Thyroid gland (tissue), 4 donors: Measurements from ENCODE around the gene DDIT3. TPM values are rescaled to one million over a fixed set of nuclear protein-coding genes. Genes with fewer than 3 reads are reported as not detected.

Experiments used
- DNase-seq, 2 donors: peaks; one replicate each; pipeline ENCODE4 v3.0.0-alpha.2; 2019
- H3K27ac ChIP-seq, 3 donors: fragments of 200-600 bp; sonication (generic); 1 replicate in 2 of 3; 2 replicates in 1 of 3; pipeline ENCODE4 v1.5.1; 2016 to 2019; ENCODE audit warnings: mild to moderate bottlenecking in 1 of 3, moderate library complexity in 1 of 3
- H3K27me3 ChIP-seq: fragments of 200-600 bp; sonication (generic); one replicate; pipeline ENCODE4 v1.5.1; 2019
- H3K36me3 ChIP-seq, 2 donors: fragments of 200-600 bp; sonication (generic); one replicate each; pipeline ENCODE4 v1.5.1; 2016 to 2019
- H3K4me1 ChIP-seq, 2 donors: fragments of 200-600 bp; sonication (generic); one replicate each; pipeline ENCODE4 v1.5.1; 2017 to 2019
- H3K4me3 ChIP-seq, 3 donors: fragments of 200-600 bp; sonication (generic); replicated peaks in 1 of 3; 1 replicate in 2 of 3; 2 replicates in 1 of 3; pipeline ENCODE4 v1.5.1; 2016; ENCODE audit warnings: mild to moderate bottlenecking in 1 of 3
- H3K9me3 ChIP-seq: fragments of 200-600 bp; sonication (generic); one replicate; pipeline ENCODE4 v1.5.1; 2017
- POLR2A ChIP-seq, 2 donors: fragments of 450-650 bp; IDR thresholded peaks; one replicate each; pipeline ENCODE4 v1.6.1; 2017; ENCODE audit warnings: antibody characterized with exemption in 2 of 2, mild to moderate bottlenecking in 2 of 2, moderate library complexity in 1 of 2
- WGBS, 2 donors: methylation state at CpG; one replicate each; pipeline ENCODE4 v1.1.5; 2017; 5-methylcytosine and 5-hydroxymethylcytosine counted together
- intact Hi-C: fragments of 100-400 bp; cut with DNase I; formaldehyde crosslinking; loops from one replicate; pipeline ENCODE4 v1.15.1; 2023
- total RNA-seq, 4 donors: library from RNA; depleted of rRNA; stranded (reverse); fragments of >200 nt; gene quantifications; one replicate each; pipeline ENCODE4 v1.2.3, GENCODE V29; 2016
- TF ChIP-seq, protein P1 (sequence below), 6 experiments: fragments of 200-600 bp in 3 of 6; fragments of 450-650 bp in 3 of 6; sonication (generic) in 3 of 6; IDR thresholded peaks; one replicate each; pipeline ENCODE4 v1.5.1; 2016 to 2019; ENCODE audit warnings: antibody characterized with exemption in 6 of 6, mild to moderate bottlenecking in 2 of 6, inconsistent platforms in 1 of 6, moderate library complexity in 1 of 6

DDIT3 gene
- total RNA-seq, 4 donors from 2014 or later, result 44.5 to 71.3 (median 53.8) TPM

- Histone ChIP-seq H3K36me3 (peaks cover 49 to 50% of the 10 kb centered on the region in 2 donors), H3K9me3 (no peaks in the 10 kb centered on the region), H3K4me3 (no peak overlapping the region), H3K27ac (no peak overlapping the region), H3K27me3 (no peaks in the 10 kb centered on the region), H3K4me1 (peaks cover 37 to 46% of the 10 kb centered on the region in 2 donors)
- 84 to 87% methylated on average over 13 to 16 of the region's 16 CpGs for WGBS, 2 donors
- TF ChIP-seq POLR2A (IDR thresholded peaks at IDR 0.05), result no peak
- TF ChIP-seq, protein P1, sequence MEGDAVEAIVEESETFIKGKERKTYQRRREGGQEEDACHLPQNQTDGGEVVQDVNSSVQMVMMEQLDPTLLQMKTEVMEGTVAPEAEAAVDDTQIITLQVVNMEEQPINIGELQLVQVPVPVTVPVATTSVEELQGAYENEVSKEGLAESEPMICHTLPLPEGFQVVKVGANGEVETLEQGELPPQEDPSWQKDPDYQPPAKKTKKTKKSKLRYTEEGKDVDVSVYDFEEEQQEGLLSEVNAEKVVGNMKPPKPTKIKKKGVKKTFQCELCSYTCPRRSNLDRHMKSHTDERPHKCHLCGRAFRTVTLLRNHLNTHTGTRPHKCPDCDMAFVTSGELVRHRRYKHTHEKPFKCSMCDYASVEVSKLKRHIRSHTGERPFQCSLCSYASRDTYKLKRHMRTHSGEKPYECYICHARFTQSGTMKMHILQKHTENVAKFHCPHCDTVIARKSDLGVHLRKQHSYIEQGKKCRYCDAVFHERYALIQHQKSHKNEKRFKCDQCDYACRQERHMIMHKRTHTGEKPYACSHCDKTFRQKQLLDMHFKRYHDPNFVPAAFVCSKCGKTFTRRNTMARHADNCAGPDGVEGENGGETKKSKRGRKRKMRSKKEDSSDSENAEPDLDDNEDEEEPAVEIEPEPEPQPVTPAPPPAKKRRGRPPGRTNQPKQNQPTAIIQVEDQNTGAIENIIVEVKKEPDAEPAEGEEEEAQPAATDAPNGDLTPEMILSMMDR (IDR thresholded peaks at IDR 0.05), result no peak
- intact Hi-C loops, result no loop called here
- DNase-seq, result no peak
These were observed 5.5 kb upstream of the DDIT3 start for GRCh38 chr12:57525615-57526383.

- DNase-seq, result no peak
- Histone ChIP-seq H3K4me1 (peaks cover 29 to 38% of the 10 kb centered on the region in 2 donors), H3K4me3 (no peak overlapping the region), H3K36me3 (peaks cover 42 to 45% of the 10 kb centered on the region in 2 donors), H3K27ac (peak overlapping the region in 1 of 3 donors; percentile 99), H3K9me3 (no peaks in the 10 kb centered on the region), H3K27me3 (no peaks in the 10 kb centered on the region)
- TF ChIP-seq, protein P1 (IDR thresholded peaks at IDR 0.05), result no peak
- TF ChIP-seq POLR2A (IDR thresholded peaks at IDR 0.05), result no peak
- WGBS, 2 donors, result 66 to 68% methylated on average over 11 of the region's 11 CpGs
- intact Hi-C loops, result no loop called here
These were observed 4.7 kb upstream of the DDIT3 start for GRCh38 chr12:57524814-57525614.

DNA sequence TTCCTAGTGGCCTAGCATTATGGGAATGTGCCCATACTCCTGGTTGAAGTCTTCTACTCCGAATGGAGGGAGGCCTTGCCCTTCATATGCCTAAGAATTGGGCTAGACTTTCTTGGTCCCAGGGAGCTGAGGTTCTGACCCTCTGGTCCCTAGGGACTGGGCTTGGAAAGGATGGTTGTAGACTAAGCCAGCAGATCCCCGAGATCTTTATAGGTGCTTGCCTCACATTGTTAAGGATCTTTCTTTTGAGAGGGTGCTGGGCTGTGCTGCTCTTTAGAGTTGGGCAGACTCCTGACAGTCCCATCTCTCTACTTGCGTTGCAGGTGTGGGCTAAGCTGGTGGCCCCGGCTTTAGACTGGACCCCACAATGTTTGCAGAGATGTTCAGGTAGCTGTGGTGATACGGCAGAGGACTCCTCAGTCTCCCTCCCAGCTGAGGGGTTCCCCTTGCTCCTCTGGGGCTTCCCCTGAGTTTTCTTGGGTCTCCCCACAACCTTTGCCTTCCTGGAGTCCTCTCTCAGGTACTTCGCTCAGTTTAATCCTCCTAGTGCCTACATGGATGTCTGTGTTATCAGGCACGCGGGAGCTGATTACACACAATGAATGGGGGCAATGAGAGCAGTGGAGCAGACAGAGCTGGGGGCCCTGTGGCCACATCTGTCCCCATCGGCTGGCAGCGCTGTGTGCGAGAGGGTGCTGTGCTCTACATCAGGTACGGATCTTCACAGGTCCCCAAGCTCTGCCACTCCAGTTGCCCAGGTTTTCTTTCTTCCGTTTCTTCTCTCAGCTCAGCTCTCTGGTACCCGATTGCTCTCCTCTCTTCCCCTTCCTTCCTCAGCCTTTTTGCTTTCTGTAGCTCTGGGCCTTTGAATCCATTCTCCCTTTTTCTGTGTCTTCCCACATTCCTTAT lies 3.6 kb upstream of the DDIT3 start:
- no peak for DNase-seq
- 66 to 76% methylated on average over 14 of the region's 14 CpGs for WGBS, 2 donors
- H3K9me3 ChIP-seq, result no peaks in the 10 kb centered on the region
- TF ChIP-seq, protein P1 (IDR thresholded peaks at IDR 0.05), result no peak
- no peak for TF ChIP-seq POLR2A (IDR thresholded peaks at IDR 0.05)
- no peaks in the 10 kb centered on the region for H3K27me3 ChIP-seq
- peaks cover 32 to 37% of the 10 kb centered on the region in 2 donors for H3K36me3 ChIP-seq
- peak overlapping the region in 2 of 3 donors; percentile 69 to 73 for H3K4me3 ChIP-seq
- H3K27ac ChIP-seq, result peak overlapping the region; percentile 93 to 99 (median 98)
- intact Hi-C loops, result no loop called here
- peaks cover 32 to 43% of the 10 kb centered on the region in 2 donors for H3K4me1 ChIP-seq

GRCh38 chr12:57522887-57523705 lies 2.8 kb upstream of the DDIT3 start:
- DNase-seq, result peak; percentile 53 to 71
- Histone ChIP-seq H3K9me3 (no peaks in the 10 kb centered on the region), H3K4me3 (peak overlapping the region in 2 of 3 donors; percentile 69 to 73), H3K27ac (peak overlapping the region; percentile 93 to 99 (median 98)), H3K36me3 (peaks cover 24 to 29% of the 10 kb centered on the region in 2 donors), H3K4me1 (peaks cover 41 to 51% of the 10 kb centered on the region in 2 donors), H3K27me3 (no peaks in the 10 kb centered on the region)
- TF ChIP-seq, protein P1 (IDR thresholded peaks at IDR 0.05), result no peak
- no peak for TF ChIP-seq POLR2A (IDR thresholded peaks at IDR 0.05)
- intact Hi-C loops, result no loop called here
- 0 to 3% methylated on average over 8 to 15 of the region's 38 CpGs for WGBS, 2 donors
